Cardiac fibroblast (primary cell): Measurements from ENCODE around the gene PEAR1.

Source experiments
- DNase-seq, 2 donors: peaks; one replicate each; pipeline versions ENCODE4 v3.0.0 to v3.0.0-alpha.2; 2010; ENCODE audit warnings: low read depth in 2 of 2
- H3K4me3 ChIP-seq, 2 donors: replicated peaks in 1 of 2; 1 replicate in 1 of 2; 2 replicates in 1 of 2; pipeline ENCODE4 v1.5.1; 2011; ENCODE audit warnings: low read depth in 2 of 2, low read length in 2 of 2, mild to moderate bottlenecking in 2 of 2, moderate library complexity in 1 of 2
- TF ChIP-seq, protein P1 (sequence below): IDR thresholded peaks from one replicate; pipeline ENCODE4 v1.5.1; 2011; ENCODE audit warnings: low read depth, mild to moderate bottlenecking, low read length, inconsistent platforms

Gene PEAR1

DNA sequence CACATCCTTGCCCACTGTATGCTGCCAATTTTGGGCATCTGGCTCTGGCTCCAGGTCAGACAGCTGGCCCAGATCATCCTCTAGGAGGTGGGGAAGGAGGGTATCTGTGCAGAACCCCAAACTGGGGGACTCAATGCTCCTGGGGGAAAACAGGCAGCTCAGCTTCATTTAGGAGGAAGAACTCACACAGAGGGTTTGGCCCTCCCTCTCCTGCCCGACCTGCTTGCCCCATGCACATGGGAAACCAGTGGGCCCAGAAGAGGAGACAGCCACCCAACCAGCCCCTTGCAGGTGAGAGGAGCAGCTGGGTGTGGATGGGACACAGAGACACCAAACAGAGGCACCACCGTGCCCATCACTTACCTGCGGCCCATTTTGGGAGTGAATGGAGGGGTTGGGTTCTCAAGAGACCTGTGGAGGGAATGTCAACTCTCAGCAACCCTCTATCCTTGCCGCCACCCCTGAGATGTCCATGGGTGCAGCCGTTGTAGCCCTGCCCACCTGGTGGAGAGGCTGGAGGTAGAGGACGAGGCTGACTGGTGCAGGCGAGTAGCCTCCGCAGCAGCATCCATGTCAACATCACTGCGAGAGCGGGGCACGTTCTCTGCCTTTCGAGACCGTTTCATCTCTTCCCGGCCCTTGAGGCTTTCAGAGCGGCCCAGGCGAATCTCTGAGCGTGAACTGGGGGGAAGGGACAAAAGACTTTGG lies 54.5 kb downstream of the PEAR1 start:
- TF ChIP-seq, protein P1, sequence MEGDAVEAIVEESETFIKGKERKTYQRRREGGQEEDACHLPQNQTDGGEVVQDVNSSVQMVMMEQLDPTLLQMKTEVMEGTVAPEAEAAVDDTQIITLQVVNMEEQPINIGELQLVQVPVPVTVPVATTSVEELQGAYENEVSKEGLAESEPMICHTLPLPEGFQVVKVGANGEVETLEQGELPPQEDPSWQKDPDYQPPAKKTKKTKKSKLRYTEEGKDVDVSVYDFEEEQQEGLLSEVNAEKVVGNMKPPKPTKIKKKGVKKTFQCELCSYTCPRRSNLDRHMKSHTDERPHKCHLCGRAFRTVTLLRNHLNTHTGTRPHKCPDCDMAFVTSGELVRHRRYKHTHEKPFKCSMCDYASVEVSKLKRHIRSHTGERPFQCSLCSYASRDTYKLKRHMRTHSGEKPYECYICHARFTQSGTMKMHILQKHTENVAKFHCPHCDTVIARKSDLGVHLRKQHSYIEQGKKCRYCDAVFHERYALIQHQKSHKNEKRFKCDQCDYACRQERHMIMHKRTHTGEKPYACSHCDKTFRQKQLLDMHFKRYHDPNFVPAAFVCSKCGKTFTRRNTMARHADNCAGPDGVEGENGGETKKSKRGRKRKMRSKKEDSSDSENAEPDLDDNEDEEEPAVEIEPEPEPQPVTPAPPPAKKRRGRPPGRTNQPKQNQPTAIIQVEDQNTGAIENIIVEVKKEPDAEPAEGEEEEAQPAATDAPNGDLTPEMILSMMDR, result no peak
- DNase-seq, result no peak
- no peak overlapping the region for H3K4me3 ChIP-seq

GRCh38 chr1:156948708-156949107 lies 55.2 kb downstream of the PEAR1 start:
- DNase-seq, result no peak
- TF ChIP-seq, protein P1, result peak; percentile 34
- no peak overlapping the region for H3K4me3 ChIP-seq

DNA sequence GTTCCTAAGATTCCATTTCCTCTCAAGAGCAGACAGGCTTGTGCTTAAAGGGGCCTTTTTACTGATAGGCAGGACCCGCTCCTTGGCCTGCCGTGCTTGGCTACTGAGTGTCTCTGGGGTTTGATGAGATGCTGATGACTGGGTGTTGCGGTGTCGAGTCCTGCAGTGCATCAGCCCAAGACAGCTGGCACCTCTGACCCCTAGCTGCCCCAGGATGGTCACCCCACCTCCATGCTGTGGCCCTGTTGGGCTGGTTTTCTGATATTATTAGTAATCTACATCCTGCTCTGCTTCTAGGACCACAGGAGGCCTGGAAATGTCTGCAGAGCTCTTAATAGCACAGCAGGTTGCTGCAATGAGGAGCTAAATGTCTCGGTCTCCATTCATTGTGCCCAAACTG lies 55.6 kb downstream of the PEAR1 start:
- no peak for DNase-seq
- TF ChIP-seq, protein P1, result no peak
- H3K4me3 ChIP-seq, result no peak overlapping the region

DNA sequence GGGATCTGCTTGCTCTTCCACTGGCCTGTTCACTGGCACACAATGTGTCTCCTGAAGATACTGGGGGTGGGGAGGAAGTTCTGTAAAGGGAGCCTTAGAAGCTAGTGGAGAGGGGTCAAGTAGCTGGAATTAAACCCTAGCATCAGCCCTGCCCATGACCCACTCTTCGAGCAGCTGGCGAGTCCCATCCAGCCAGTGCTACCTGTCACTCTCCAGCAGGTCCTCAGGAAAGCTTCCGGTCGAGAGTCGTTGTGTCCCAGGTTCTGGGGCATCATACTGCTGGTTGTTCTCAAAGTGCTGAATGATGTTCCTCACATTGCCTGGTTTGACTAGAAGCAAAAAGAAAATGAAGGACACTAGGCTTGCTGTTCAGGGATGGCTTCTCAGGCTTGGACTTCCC lies 57.9 kb downstream of the PEAR1 start:
- H3K4me3 ChIP-seq, result no peak overlapping the region
- TF ChIP-seq, protein P1, result no peak
- DNase-seq, result no peak

DNA sequence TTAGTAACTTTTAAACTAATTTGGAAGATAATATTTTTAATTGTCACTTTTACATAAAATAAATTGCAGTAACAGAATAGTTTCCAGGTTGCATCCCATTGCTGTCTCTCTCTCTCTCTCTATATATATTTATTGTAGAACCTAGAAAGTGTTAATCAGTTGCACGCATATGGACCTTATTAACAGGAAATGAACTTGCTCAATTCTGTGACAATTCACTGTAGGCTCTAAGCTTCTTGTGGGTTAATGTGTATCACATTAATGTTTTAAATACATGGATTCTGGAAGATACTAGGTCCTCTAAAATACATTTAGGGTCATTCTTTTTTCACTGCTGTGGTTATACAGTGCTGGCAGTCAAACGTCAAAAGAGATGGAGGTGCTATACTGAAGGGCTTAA lies 60.1 kb downstream of the PEAR1 start:
- DNase-seq, result no peak
- TF ChIP-seq, protein P1, result no peak
- H3K4me3 ChIP-seq, result no peak overlapping the region

- TF ChIP-seq, protein P1, result no peak
- DNase-seq, result no peak
- H3K4me3 ChIP-seq, result no peak overlapping the region
Observed at GRCh38 chr1:156956333-156956732, 62.8 kb downstream of the PEAR1 start.

GRCh38 chr1:156957634-156958033 lies 64.1 kb downstream of the PEAR1 start:
- DNase-seq, result no peak
- no peak overlapping the region for H3K4me3 ChIP-seq
- TF ChIP-seq, protein P1, result no peak
